Stimulated activated CD4-positive, alpha-beta T cell treated with anti-CD3 and anti-CD28 coated beads, Interleukin-4, amount 100 ng/mL, for 4 hours (primary cell): Measurements from ENCODE around the gene ACTL7B.
"Not testable (repeated sequence)": the region's sequence is repeated elsewhere in the genome, so short reads cannot be mapped to it uniquely, and the experiment has no call there.

Experiments
- DNase-seq, 2 experiments: peaks; one replicate each; pipeline ENCODE4 v3.0.0-alpha.2; 2020

ACTL7B gene, protein sequence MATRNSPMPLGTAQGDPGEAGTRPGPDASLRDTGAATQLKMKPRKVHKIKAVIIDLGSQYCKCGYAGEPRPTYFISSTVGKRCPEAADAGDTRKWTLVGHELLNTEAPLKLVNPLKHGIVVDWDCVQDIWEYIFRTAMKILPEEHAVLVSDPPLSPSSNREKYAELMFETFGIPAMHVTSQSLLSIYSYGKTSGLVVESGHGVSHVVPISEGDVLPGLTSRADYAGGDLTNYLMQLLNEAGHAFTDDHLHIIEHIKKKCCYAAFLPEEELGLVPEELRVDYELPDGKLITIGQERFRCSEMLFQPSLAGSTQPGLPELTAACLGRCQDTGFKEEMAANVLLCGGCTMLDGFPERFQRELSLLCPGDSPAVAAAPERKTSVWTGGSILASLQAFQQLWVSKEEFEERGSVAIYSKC

GRCh38 chr9:108855888-108856287, at the start of gene ACTL7B:
Gene ACTL7B (minus strand): TSS chr9:108855986. CDS start chr9:108855930, 56 bp downstream.
- no peak for DNase-seq

DNA sequence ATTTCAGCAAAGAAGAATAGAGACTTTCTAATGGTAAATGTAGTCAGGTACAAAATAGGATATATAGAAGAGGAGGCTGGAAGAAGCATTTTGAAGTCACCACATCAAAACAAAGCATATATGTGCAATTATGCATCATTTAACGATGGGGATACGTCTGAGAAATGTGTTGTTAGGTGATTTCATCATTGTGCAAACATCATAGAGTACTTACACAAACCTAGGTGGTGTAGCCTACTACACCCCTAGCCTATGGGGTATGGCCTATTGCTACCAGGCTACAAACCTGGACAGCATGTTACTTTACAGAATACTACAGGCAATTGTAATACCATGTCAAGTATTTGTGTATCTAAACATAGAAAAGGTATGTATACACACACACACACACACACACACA, 49.7 kb upstream of the ACTL7B start:
- no peak for DNase-seq

- no peak for DNase-seq
Observed at GRCh38 chr9:108904161-108904560, 48.4 kb upstream of the ACTL7B start.

- no peak for DNase-seq
Observed at GRCh38 chr9:108903420-108904103, 47.8 kb upstream of the ACTL7B start.

DNA sequence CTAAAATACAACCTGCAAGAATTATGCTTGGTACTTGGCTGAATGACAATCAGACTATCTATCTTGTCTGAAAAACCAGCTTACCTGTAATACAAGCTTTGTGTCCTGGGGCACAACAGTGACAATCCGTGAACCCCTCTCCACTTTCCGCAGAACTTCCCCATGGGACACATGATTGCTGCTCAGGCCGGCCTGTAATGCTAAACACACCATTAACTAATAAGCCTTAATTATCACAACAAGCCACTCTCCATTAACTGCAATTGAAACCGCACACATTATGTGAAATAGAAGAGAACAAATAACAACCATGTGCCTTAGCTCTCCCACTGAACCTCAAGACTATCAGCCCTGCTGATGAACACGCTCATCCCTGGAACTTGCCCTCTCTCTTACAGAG, 44.4 kb upstream of the ACTL7B start:
- DNase-seq = no peak

DNA sequence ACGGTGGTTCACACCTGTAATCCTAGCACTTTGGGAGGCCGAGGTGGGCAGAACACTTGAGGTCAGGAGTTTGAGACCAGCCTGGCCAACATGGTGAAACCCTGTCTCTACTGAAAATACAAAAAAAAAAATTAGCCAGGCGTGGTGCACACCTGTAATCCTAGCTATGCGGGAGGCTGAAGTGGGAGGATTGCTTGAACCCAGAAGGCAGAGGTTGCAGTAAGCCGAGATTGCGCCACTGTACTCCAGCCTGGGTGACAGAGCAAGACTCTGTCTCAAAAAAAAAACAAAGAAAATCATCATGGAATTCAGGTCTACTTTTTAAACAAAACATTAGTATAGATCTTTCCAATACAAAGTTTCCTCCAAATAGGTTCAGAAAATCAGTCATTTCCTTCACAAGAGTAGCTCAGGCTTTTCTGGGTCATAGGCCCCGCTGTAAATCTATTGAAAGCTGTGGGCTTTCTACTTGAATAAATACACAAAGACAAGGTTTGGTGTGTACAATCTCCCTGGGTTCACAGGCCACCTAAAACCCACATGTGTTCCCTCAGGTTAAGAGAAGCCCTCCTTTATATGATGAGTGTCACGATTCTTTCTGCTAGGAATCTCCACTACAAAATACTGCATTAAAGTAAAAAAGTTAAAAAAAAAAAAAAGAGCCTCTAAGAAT, 43.4 kb upstream of the ACTL7B start:
- DNase-seq = not testable (repeated sequence)

DNA sequence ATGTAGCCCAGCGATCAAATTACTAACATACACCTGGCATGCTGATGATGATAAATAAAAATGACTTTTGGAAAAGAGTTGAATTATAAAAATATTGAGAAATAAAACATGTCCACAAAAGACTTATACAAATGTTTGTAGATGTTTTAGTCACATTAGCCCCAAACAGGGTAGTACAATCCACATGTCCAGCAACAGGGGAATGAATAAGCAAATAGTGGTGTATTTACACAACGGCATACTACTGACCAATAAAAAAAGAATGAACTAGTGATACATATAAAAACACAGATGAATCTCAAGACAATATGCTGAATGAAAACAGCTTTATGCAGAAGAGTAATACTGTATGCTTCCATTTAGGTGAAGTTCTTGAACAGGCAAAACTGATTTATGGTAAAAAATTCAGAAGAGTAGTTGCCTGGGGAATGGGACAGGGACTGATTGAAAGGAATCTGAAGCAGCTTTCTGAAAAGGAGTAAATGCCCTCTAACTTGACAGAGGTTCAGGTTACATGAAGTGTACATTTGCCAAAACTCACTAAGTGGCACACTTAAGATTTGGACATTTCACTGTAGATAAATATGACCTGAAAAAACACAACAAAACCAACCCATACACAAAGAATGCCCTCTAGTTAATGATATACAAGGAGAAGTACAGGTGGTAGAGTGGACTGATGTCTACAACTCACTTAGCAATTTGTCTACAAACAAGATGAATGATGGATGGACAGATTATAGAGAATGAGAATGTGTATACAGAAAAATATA, 41.7 kb upstream of the ACTL7B start:
- DNase-seq = no peak

DNA sequence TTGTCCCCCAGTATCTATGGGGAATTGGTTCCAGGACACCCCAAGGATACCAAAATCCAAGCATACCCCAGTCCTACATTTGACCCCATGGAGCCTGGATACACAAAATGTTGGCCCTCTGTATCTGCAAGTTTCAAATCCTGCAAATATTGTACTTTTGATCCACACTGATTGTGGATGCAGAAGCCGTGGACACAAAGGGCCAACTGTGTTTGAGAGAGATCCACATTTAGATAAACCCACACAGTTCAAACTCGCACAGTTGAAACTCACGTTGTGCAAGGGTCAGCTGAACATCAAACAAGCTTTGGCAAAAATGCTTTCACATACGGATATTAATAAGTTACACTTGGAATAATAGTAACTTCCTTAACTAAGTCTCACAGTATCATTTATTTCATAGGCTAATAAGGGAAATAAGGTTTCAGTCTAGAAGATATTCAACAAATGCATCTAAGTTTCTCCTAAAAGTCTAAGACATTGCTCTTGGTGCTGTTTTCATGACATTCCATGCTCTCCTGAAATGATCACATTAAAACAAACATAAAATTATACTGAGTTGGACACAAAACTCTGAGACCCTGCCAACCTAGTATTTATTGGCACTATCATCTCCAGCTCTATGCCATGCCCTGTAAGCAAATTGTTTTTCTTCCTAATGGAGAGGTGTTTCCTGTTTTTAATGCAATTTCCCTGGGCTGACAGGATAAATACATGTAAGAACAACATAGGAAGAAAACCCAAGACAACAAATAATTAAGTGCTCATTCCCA, 38.6 kb upstream of the ACTL7B start:
- no peak for DNase-seq

- DNase-seq = no peak
Observed at GRCh38 chr9:108889649-108890067, 33.9 kb upstream of the ACTL7B start.

- not testable (repeated sequence) for DNase-seq
Observed at GRCh38 chr9:108886594-108887271, 30.9 kb upstream of the ACTL7B start.

GRCh38 chr9:108885643-108886348, 30.0 kb upstream of the ACTL7B start:
- DNase-seq = peak; percentile 16 to 41

DNA sequence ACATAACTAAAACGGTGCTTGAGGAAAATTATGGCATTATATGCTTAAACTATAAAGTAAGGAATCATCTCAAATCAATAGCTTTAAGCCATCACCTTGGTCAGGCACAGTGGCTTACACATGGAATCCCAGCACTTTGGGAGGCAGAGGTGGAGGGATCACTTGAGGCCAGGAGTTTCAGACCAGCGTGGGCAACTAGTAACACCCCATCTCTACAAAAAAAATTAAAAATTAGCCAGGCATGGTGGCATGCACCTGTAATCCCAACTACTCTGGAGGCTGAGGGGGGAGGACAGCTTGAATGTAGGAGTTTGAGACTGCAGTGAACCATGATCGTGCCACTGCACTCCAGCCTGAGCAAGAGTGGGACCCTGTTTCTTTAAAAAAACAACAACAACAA, 28.9 kb upstream of the ACTL7B start:
- no peak for DNase-seq

GRCh38 chr9:108883085-108883484, 27.3 kb upstream of the ACTL7B start:
- no peak for DNase-seq

- DNase-seq = no peak
Observed at GRCh38 chr9:108882052-108882888, 26.5 kb upstream of the ACTL7B start.

DNA sequence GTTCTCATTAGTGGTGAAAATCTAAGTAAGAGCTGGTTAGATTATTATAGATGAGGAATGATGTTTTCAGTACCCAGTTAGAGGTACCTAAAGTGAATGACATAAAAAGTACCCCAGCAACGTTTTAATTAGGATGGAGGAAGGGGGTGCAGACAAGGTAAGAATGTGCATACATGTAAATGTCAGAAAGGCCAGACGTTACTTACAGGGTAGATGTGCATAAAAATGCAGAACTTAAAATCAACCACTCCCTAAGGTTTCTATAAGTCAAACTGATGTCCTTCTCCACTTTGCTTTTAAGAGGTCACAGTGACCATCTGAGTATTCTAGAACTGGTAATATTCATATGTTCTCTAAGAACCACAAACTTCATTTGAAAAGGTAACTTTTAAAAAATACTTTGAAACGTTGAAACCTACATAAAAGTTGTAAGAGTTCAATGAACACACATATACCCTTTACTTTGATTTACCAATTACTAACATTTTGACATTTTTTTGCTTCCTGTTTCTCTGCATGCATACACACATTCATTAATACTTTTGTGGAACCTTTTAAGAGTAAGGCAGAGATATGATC, 25.0 kb upstream of the ACTL7B start:
- no peak for DNase-seq

DNA sequence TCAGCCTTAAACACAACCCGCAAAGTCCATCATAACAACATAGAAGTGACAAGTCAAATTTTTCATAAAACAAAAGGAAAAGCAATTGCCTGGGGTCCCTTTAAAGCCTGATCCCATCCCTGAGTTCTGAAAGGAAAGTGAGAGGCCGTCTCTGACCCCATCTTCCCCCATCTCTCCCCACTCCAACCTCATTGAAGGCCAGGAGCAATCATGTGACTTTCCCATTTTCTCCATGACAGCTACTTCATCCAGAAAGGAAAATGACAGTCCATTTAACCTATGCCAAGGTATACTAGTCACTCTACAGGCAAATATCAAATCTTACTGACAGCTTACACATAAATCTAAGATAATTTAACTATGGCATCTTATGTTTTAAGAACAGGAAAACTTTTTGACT, 21.7 kb upstream of the ACTL7B start:
- DNase-seq = no peak

GRCh38 chr9:108876425-108876824, 20.6 kb upstream of the ACTL7B start:
- DNase-seq = no peak

GRCh38 chr9:108874058-108874788, 18.4 kb upstream of the ACTL7B start:
- DNase-seq = no peak
